HG03460 (cell line): ENCODE results near the gene SLC25A53.
"Not testable (repeated sequence)": the region's sequence is repeated elsewhere in the genome, so short reads cannot be mapped to it uniquely, and the experiment has no call there.

Experiments used
- ATAC-seq: cut with Tn5 transposase; IDR thresholded peaks from one replicate; pipeline ENCODE4 v1.9.1; 2021; ENCODE audit not compliant: unreplicated experiment

Gene SLC25A53

GRCh38 chrX:104075778-104076445 lies 80.9 kb downstream of the SLC25A53 start, which contains the start of gene TMSB15C:
TMSB15C (minus strand) TSS chrX:104076236.
- ATAC-seq: peak; percentile 95

- ATAC-seq: not testable (repeated sequence)
Measured at GRCh38 chrX:104062636-104063035, 94.2 kb downstream of the SLC25A53 start.

- not testable (repeated sequence) for ATAC-seq
Measured at GRCh38 chrX:104054956-104055355, 101.9 kb downstream of the SLC25A53 start.
